B cell (primary cell): ENCODE measurements around the gene PBX1. TPM values are rescaled to one million over a fixed set of nuclear protein-coding genes. Genes with fewer than 3 reads are reported as not detected.

ENCODE experiments used
- ATAC-seq: fragments of 200-7000 bp; cut with Tn5 transposase; one replicate; pipeline ENCODE4 v1.10.0; 2021; ENCODE audit warnings: low read depth, mild to moderate bottlenecking, moderate number of reproducible peaks, moderate library complexity
- CTCF ChIA-PET: fragments of 350-600 bp; sonication (Branson Sonifier 250); formaldehyde crosslinking; loops from one replicate; lab custom pipeline; 2021; ENCODE audit warnings: antibody characterized with exemption, inconsistent platforms; lab: Charles Lee
- POLR2A ChIA-PET: fragments of 350-600 bp; sonication (Branson Sonifier 250); formaldehyde crosslinking; loops from one replicate; lab custom pipeline; 2021; ENCODE audit warnings: antibody characterized with exemption; lab: Charles Lee
- DNase-seq: peaks from one replicate; pipeline ENCODE4 v3.0.0; 2013
- H2AFZ ChIP-seq: 2 replicates; pipeline ENCODE4 v1.6.1; 2012; ENCODE audit warnings: mild to moderate bottlenecking, low read depth, low read length; ENCODE audit not compliant: insufficient read depth, poor library complexity, severe bottlenecking
- H3K27ac ChIP-seq, 2 donors: 1 replicate in 1 of 2; 2 replicates in 1 of 2; pipeline ENCODE4 v1.5.1; 2012 to 2013; ENCODE audit warnings: low read length in 2 of 2, mild to moderate bottlenecking in 2 of 2, moderate library complexity in 1 of 2
- H3K27me3 ChIP-seq, 4 experiments: fragments of 200-600 bp in 1 of 4; sonication (generic) in 1 of 4; replicated peaks in 1 of 4; 1 replicate in 2 of 4; 2 replicates in 2 of 4; pipeline versions ENCODE4 v1.6.1 to v1.7.0; 2013 to 2016; ENCODE audit warnings: low read length in 3 of 4, mild to moderate bottlenecking in 2 of 4, mixed read lengths in 1 of 4, moderate library complexity in 1 of 4; ENCODE audit not compliant: insufficient read depth in 4 of 4, control insufficient read depth in 3 of 4; ENCODE audit errors: control extremely low read depth in 1 of 4
- H3K36me3 ChIP-seq, 2 experiments: replicated peaks in 1 of 2; 1 replicate in 1 of 2; 2 replicates in 1 of 2; pipeline versions ENCODE4 v1.6.1 to v1.7.1; 2013; ENCODE audit warnings: low read length in 1 of 2; ENCODE audit not compliant: insufficient read depth in 2 of 2, control insufficient read depth in 1 of 2; ENCODE audit errors: control extremely low read depth in 1 of 2, extremely low read depth in 1 of 2
- H3K4me1 ChIP-seq, 2 donors: fragments of 200-600 bp in 1 of 2; sonication (generic) in 1 of 2; 1 replicate in 1 of 2; 2 replicates in 1 of 2; pipeline versions ENCODE4 v1.5.1 to v1.6.1; 2013 to 2017; ENCODE audit warnings: low read length in 2 of 2; ENCODE audit not compliant: control insufficient read depth in 2 of 2, insufficient read depth in 2 of 2
- H3K4me2 ChIP-seq: replicated peaks from 2 replicates; pipeline ENCODE3; 2012; ENCODE audit warnings: mild to moderate bottlenecking, low read depth, low read length; ENCODE audit not compliant: poor library complexity, severe bottlenecking
- H3K4me3 ChIP-seq, 5 experiments: fragments of 200-600 bp in 1 of 5; sonication (generic) in 1 of 5; 1 replicate in 3 of 5; 2 replicates in 2 of 5; pipeline versions ENCODE4 v1.5.1 to v1.7.0; 2011 to 2016; ENCODE audit warnings: low read length in 4 of 5, mild to moderate bottlenecking in 4 of 5, low read depth in 2 of 5, control low read depth in 1 of 5, moderate library complexity in 1 of 5; ENCODE audit not compliant: insufficient read depth in 1 of 5; ENCODE audit errors: control extremely low read depth in 1 of 5, extremely low read depth in 1 of 5
- H3K79me2 ChIP-seq: fragments of 200-600 bp; sonication (generic); one replicate; pipeline ENCODE4 v1.6.0; 2016; ENCODE audit warnings: low read length; ENCODE audit not compliant: control insufficient read depth, insufficient read depth
- H3K9ac ChIP-seq: fragments of 200-600 bp; sonication (generic); 2 replicates; pipeline ENCODE4 v1.6.1; 2017; ENCODE audit warnings: mild to moderate bottlenecking, low read length, moderate library complexity
- H3K9me3 ChIP-seq, 3 donors: one replicate each; pipeline versions ENCODE4 v1.6.1 to v1.7.1; 2013; ENCODE audit warnings: low read length in 2 of 3; ENCODE audit not compliant: control insufficient read depth in 2 of 3, insufficient read depth in 1 of 3; ENCODE audit errors: control extremely low read depth in 1 of 3
- H4K20me1 ChIP-seq: 2 replicates; pipeline ENCODE4 v1.6.0; 2012; ENCODE audit warnings: mild to moderate bottlenecking, low read length; ENCODE audit not compliant: insufficient read depth, control insufficient read depth, poor library complexity, severe bottlenecking
- H3K27ac Mint-ChIP-seq: one replicate; pipeline ENCODE4 v1.8.0; 2021; ENCODE audit warnings: mixed read lengths
- H3K27me3 Mint-ChIP-seq: one replicate; pipeline ENCODE4 v1.8.0; 2021; ENCODE audit warnings: mixed read lengths
- H3K4me1 Mint-ChIP-seq: one replicate; pipeline ENCODE4 v1.8.0; 2021; ENCODE audit warnings: mixed read lengths
- H3K4me3 Mint-ChIP-seq: one replicate; pipeline ENCODE4 v1.8.0; 2021; ENCODE audit warnings: mixed read lengths
- H3K9me3 Mint-ChIP-seq: one replicate; pipeline ENCODE4 v1.8.0; 2022; ENCODE audit warnings: mixed read lengths; ENCODE audit not compliant: insufficient read depth
- CTCF ChIP-seq: fragments of 200-600 bp; IDR thresholded peaks from one replicate; pipeline ENCODE4 v1.8.0; 2022; ENCODE audit warnings: antibody characterized with exemption, mild to moderate bottlenecking
- EZH2 ChIP-seq: IDR thresholded peaks from 2 replicates; pipeline ENCODE4 v1.6.1; 2012; ENCODE audit warnings: borderline replicate concordance, low read depth, mild to moderate bottlenecking, moderate library complexity, low read length; ENCODE audit not compliant: insufficient read depth, poor library complexity, severe bottlenecking
- WGBS: methylation state at CpG from one replicate; pipeline ENCODE4 v1.1.5; 2013; ENCODE audit warnings: missing lambda C conversion rate; ENCODE audit not compliant: insufficient coverage; 5-methylcytosine and 5-hydroxymethylcytosine counted together
- intact Hi-C: fragments of 100-400 bp; cut with micrococcal nuclease; formaldehyde crosslinking; loops from one replicate; pipeline ENCODE4 v1.10.0; 2022
- polyA plus RNA-seq: library from polyadenylated mRNA; depleted of rRNA; stranded (reverse); fragments of >200 nt; gene quantifications from 2 replicates; pipeline ENCODE4 v1.2.3, GENCODE V29; 2012
- total RNA-seq, 2 donors: library from RNA; stranded (reverse); fragments of 120-200 nt in 1 of 2; gene quantifications; 1 replicate in 1 of 2; 2 replicates in 1 of 2; pipeline versions ENCODE4 v1.2.3 to v1.2.4, GENCODE V29; 2013 to 2022

Gene PBX1
- total and polyA plus RNA-seq, 2 donors (not counting 1 experiment from before 2014, with no cell fraction given): 0.32 TPM; not detected in 1

- CTCF ChIA-PET: no interaction called here
- no peaks in the 10 kb centered on the region for H3K36me3 ChIP-seq
- H3K9me3 ChIP-seq: peaks cover 0 to 2% (median 0%) of the 10 kb centered on the region in 3 donors
- no peak overlapping the region for H3K27ac ChIP-seq
- H3K4me1 ChIP-seq: no peaks in the 10 kb centered on the region
- no peak overlapping the region for H3K4me3 ChIP-seq
- TF ChIP-seq CTCF (no peak), EZH2 (no peak)
- H3K79me2 ChIP-seq: no peaks in the 10 kb centered on the region
- no peaks in the 10 kb centered on the region for H4K20me1 ChIP-seq
- DNase-seq (no peak), ATAC-seq (no peak)
- Mint-ChIP-seq H3K4me3 (no peak overlapping the region), H3K27ac (no peak overlapping the region), H3K4me1 (peaks cover 3% of the 10 kb centered on the region), H3K9me3 (no peaks in the 10 kb centered on the region), H3K27me3 (peaks cover 6% of the 10 kb centered on the region)
- H3K27me3 ChIP-seq: peaks cover 0 to 2% (median 0%) of the 10 kb centered on the region in 4 experiments
- POLR2A ChIA-PET: no interaction called here
- no peak overlapping the region for H3K9ac ChIP-seq
- no peak overlapping the region for H2AFZ ChIP-seq
- 96% methylated on average over 3 of the region's 9 CpGs for WGBS
- intact Hi-C loops: no loop called here
- no peak overlapping the region for H3K4me2 ChIP-seq
Observed at GRCh38 chr1:164723296-164723798, 164.4 kb downstream of the PBX1 start.

GRCh38 chr1:164725401-164725800 is 166.4 kb downstream of the PBX1 start:
- Mint-ChIP-seq H3K27me3 (peaks cover 6% of the 10 kb centered on the region), H3K9me3 (no peaks in the 10 kb centered on the region), H3K4me1 (peaks cover 3% of the 10 kb centered on the region), H3K4me3 (no peak overlapping the region), H3K27ac (no peak overlapping the region)
- intact Hi-C loops: no loop called here
- Histone ChIP-seq H3K79me2 (no peaks in the 10 kb centered on the region), H3K4me3 (no peak overlapping the region), H2AFZ (no peak overlapping the region), H3K4me1 (no peaks in the 10 kb centered on the region), H3K36me3 (no peaks in the 10 kb centered on the region), H4K20me1 (no peaks in the 10 kb centered on the region), H3K27ac (no peak overlapping the region), H3K9ac (no peak overlapping the region), H3K27me3 (peaks cover 0 to 2% (median 0%) of the 10 kb centered on the region in 4 experiments), H3K9me3 (peaks cover 0 to 2% (median 0%) of the 10 kb centered on the region in 3 donors), H3K4me2 (no peak overlapping the region)
- DNase-seq (no peak), ATAC-seq (no peak)
- WGBS: 89% methylated on average over 4 of the region's 4 CpGs
- CTCF ChIA-PET: no interaction called here
- TF ChIP-seq EZH2 (no peak), CTCF (no peak)
- POLR2A ChIA-PET: no interaction called here
